GM19025 (cell line): Measurements from ENCODE around the gene TSPAN9.
A peak's percentile ranks its signal among the peaks of the same experiment; 100 is the strongest.

Experiments
- ATAC-seq: cut with Tn5 transposase; IDR thresholded peaks from one replicate; pipeline ENCODE4 v1.9.1; 2021; ENCODE audit warnings: mild to moderate bottlenecking, low read depth, moderate library complexity; ENCODE audit not compliant: unreplicated experiment

TSPAN9 gene

GRCh38 chr12:3281588-3282383 is 204.6 kb downstream of the TSPAN9 start:
- no peak for ATAC-seq

DNA sequence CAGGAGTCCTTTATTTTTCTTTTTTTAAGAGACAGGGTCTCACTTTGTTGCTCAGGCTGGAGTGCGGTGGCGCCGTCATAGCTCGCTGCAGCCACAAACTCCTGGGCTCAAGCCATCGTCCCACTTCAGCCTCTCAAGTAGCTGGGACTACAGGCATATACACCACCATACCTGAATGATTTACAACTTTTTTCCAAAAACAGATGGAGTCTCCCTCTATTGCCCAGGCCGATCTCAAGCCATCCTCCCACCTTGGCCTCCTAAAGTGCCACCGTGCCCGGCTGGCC is 205.1 kb downstream of the TSPAN9 start:
- no peak for ATAC-seq

DNA sequence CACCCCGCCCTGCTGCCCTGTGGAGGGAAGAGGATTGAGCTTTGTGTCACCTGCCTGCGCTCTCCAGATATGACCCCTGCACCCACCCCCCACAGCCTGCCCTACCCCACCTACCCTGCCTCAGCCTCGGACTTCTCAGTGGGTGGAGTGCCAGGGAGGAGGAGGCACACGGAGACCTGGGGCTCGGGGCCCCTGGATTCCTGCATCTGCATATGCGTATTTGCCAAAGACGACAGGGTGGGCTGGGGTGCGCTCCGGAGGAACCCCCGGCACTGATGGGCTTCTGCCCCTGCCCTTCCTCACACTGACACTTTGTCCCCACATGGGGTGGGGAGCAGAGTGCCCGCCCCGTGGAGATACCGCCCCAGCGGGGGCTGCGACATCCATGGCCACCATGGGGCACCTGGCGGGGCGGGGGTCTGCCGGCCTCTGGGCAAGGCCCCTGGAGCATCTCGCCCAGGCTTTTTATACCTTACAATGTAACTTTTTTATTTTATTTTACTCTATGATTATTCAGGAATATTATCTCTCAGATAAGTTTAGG is 206.0 kb downstream of the TSPAN9 start:
- ATAC-seq: no peak

- ATAC-seq: no peak
These were observed 207.2 kb downstream of the TSPAN9 start for GRCh38 chr12:3284405-3284804.

GRCh38 chr12:3285570-3285969 is 208.4 kb downstream of the TSPAN9 start:
- ATAC-seq: no peak

- ATAC-seq: no peak
These were observed 211.5 kb downstream of the TSPAN9 start for GRCh38 chr12:3288690-3289089.

DNA sequence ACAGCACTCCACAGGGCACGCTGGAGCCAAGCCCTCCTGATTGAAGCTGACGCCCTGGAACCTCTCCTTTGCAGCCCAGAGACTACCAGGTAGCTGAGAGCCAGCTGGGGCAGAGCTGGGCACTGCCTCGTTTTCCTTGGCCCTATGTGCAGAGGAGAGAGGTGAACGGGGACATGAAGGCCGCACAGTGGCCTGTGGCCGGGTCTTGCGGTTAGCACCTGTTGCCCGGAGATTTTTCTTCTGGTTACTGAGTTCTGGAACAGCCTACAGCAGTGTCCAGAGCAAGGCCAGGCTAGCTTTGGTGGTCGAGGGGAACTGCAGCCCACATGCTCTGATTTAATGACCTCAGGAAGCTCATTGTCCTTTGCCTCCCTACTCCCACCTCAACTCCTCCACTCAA is 212.5 kb downstream of the TSPAN9 start:
- ATAC-seq: no peak

- ATAC-seq: no peak
These were observed 214.8 kb downstream of the TSPAN9 start for GRCh38 chr12:3291939-3292338.

DNA sequence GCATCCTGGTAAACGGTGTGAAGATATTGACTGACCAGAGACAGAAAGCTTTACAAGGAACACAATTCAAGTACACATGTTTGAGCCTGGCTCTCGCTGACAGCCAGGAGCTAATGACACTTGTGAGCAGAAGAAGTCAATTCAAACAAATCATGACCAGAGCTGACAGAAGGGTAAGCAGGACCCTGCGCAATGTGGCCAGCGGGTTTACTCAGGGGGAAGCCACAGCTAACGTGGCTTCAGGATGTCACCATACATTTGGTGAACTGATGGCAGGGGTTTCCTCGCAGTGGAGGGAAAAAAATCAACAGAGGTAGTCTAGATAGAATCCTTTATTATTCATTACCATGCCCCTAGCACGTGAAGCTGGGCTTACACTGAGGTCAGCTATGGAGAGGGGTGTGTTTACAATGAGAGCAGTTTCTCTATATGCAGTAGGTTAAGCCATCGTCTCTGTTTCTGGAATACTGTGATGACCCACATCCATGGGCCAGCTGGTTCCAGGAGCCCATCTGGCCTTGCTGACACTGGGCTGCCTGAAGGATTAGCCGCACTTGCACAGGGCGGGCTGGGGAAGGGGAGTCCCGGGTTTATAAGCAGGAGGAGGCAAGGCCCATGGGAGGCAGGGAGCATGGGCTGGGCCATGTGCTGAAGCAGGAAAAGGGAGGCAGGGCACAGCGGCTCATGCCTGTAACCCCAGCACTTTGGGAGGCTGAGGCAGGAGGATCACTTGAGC is 215.7 kb downstream of the TSPAN9 start:
- ATAC-seq: no peak

- no peak for ATAC-seq
These were observed 216.4 kb downstream of the TSPAN9 start for GRCh38 chr12:3293446-3294161.

DNA sequence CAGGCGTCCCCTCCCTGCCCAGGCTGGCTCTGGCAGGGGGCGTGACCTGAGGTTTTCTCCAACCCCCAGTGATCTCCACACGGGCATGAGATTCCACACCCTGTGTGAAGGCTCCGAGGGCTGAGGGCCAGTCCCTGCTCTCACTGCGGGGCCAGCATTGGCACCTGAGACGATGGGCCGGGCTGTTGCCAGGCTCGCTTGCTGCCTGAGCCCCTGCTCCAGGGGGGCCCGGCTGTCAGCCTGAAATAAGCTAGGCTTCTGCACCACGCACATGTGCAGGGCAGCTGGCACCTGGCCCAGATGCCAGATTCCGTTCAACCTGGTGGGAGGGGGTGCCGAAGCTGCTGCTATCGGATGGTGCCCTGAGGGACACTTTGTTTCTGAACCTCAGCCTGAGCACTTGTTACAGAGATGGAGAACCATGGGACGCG is 217.3 kb downstream of the TSPAN9 start:
- no peak for ATAC-seq

DNA sequence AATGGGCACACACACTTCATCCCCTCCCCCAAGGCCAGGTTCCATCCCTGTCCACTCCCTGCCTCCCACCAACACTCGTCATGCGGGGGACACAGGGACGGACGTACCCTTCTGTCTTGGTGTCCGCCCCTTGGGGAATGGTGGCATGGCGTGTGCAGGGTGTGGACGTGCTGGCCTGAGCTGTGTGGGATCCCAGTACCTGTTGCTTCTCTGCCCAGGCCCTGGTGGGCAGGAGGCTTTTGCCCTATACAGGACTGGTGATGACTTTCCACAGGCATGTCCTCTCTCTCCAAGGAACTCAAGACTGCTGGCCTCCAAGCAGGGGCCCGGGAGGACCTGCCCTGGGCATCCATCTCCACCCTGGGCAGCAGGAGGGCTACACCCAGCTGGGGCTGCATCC is 218.0 kb downstream of the TSPAN9 start:
- ATAC-seq: no peak

DNA sequence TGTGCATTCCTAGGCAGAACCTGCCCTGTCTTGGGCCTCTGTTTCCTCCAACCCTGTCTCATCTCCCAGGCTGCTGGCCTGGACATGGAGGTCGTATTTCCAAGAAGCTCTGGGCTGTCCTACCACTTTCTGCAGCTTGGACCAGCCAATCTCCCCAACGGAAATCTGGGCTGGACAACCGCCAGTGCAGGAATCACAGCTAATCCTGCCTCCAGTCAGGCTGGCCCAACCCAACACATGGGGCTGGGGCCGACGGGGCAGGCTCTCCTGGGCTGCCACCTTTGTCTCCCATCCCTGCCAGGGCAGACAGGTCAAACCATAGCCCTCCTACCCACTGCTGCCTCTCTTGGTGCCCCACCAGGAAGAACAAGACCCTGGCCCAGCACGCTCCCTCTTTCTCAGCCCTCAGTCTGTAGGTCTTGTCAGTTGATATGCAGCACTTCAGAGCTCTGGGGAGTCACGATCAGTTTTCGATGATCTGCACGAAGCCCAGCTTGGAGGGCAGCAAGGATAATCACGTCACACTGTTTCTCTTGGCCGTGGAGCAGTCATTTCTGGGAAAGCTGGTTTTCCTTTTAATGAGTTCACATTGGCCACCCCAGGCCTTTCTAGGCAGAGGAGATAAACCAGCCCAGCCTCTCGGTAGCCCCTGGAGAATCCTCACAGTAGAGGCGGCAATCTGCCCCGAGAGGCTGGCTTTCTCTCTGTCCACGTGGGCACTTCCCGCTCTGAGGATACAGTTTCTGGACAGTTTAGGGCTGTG is 218.6 kb downstream of the TSPAN9 start:
- no peak for ATAC-seq

DNA sequence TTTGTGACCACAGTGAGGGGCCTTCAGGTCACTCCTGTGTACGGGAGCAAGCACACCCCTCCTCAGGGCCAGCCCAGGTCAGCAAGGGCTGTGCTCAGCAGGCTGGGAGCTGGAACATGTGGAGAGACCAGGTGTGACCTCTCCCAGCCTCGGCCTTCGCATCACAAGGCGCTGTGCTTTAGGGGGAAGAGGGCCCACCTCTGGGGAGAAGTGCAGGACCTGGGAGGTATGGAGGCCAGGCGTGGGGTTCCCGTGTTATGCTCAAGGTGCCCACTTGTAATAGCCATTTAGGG is 219.2 kb downstream of the TSPAN9 start:
- ATAC-seq: no peak

GRCh38 chr12:3298603-3299002 is 221.4 kb downstream of the TSPAN9 start:
- ATAC-seq: no peak

DNA sequence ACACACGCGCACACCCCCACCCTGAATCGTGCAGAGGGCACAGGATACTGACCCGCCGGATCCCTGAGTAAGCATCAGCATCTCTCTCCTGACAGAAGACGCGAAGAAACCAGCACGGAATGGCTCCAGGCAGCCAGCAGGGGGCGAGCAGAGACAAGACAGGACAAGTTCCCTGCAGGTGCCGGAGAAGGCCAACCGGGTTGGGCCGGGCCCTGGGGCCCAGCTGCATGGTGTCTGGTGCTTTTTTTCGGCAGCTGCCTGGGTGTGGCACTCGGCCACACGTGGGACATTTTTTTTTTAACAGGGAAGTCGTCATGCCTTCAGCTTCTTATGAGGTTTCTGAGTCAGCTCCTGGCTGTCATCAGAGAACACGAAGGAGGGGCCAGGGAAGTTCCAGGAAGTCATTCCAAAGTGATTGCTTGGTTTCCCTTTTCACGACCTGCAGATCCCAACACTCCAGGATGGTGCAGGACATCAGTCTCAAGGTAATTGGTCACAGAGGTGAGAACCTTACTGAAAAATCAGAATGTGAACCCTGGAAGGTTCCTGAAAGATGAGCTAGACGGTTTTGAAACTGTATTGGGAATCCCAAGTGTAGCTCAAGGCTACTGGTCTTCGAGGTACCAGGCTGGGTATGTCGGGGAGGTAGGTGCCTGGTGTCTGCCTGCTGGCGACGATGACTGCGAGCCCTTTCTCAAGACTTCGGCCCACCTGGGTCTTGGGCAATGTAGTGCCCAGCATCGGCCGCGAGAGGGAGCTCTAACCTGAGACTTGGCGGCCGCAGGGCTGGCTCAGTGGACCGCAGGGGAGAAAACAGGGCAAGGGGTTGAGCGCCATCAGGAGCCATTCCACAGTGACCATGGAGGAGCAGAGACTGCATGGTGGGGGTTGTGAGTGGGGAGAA is 223.0 kb downstream of the TSPAN9 start:
- peak; percentile 54 for ATAC-seq

DNA sequence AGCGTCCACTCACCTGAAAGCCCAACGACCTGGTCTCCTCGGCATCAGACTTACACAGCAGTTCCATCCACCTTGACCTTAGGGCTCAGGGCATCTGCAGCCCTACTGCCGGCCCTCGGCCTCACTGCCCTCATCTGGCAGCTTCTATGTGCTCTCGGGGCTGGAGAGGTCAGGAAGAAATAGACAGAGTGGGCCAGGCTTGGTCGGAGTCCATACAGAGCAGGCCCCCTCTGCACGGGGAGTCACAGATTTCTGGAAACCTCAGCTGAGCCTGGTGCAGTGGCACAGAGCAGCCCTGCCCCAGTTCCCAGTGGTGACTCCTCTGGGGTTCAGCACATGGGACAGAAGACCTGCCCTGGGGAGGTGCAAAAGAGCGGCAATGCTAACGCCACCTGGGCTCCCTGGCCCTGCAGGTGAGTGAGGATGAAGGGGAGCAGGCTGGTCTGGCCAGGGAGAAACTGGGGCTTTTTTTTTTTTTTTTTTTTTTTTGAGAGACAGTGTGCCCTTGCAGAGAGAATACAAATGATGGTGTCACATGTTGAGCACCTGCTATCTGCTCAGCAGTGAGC is 223.7 kb downstream of the TSPAN9 start:
- no peak for ATAC-seq

DNA sequence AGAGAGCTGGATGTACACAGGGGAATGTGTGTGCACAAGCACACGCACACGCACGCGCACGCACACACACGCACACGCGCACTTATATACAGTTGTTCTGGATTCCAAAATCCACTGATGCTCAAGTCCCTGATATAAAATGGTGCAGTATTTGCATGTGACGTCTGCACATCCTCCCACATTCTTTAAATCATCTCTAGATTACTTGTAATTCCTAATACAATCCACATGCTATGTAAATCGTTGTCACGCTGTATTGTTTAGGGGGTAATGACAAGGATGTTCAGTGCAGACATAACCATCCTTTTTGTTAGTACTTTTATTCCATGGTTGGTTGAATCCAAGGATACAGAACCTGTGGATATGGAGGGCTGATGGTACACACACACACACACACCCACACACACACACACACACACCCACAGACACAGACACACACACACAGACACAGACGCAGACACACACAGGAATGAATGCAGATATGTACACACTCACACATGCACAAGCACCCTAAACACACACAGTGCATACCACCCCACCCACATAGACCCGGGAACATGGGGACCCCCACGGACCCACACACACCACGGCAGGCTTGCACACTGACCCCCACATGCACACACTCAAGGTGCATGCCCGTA is 225.3 kb downstream of the TSPAN9 start:
- no peak for ATAC-seq
